GM12864 (cell line): Measurements from ENCODE around the gene TEAD1.

ENCODE experiments used
- DNase-seq: peaks from one replicate; pipeline ENCODE4 v3.0.0-alpha.2; 2011; ENCODE audit warnings: low read depth
- H3K4me3 ChIP-seq: 2 replicates; pipeline ENCODE4 v1.5.1; 2011; ENCODE audit warnings: mild to moderate bottlenecking, low read depth, low read length, control low read depth
- TF ChIP-seq, protein P1 (sequence below): IDR thresholded peaks from 2 replicates; pipeline ENCODE4 v1.5.1; 2011; ENCODE audit warnings: low read depth, mild to moderate bottlenecking, moderate library complexity, low read length, control low read depth, inconsistent platforms; ENCODE audit errors: missing control alignments

Gene TEAD1

GRCh38 chr11:12880327-12880726 lies 206.1 kb downstream of the TEAD1 start:
- H3K4me3 ChIP-seq, result no peak overlapping the region
- TF ChIP-seq, protein P1, sequence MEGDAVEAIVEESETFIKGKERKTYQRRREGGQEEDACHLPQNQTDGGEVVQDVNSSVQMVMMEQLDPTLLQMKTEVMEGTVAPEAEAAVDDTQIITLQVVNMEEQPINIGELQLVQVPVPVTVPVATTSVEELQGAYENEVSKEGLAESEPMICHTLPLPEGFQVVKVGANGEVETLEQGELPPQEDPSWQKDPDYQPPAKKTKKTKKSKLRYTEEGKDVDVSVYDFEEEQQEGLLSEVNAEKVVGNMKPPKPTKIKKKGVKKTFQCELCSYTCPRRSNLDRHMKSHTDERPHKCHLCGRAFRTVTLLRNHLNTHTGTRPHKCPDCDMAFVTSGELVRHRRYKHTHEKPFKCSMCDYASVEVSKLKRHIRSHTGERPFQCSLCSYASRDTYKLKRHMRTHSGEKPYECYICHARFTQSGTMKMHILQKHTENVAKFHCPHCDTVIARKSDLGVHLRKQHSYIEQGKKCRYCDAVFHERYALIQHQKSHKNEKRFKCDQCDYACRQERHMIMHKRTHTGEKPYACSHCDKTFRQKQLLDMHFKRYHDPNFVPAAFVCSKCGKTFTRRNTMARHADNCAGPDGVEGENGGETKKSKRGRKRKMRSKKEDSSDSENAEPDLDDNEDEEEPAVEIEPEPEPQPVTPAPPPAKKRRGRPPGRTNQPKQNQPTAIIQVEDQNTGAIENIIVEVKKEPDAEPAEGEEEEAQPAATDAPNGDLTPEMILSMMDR, result no peak
- no peak for DNase-seq

DNA sequence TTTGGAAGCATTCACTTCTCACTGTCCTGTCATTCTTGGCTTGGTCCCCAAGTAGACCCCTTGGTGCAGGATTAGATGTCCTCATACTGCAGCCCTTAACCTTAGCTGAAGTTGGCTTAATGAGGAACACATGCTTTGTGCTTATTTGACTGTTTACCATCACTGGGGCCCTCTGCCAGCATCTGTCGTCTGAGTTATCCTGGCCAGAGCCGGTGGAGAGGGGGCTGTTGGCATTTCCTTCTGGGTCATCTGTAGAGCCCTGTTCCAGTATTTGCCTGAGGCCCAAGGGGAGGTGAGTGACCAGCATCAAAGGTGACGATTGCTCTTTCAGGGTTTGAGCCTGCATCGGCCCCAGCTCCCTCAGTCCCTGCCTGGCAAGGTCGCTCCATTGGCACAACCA lies 208.4 kb downstream of the TEAD1 start:
- TF ChIP-seq, protein P1, result no peak
- no peak overlapping the region for H3K4me3 ChIP-seq
- no peak for DNase-seq

DNA sequence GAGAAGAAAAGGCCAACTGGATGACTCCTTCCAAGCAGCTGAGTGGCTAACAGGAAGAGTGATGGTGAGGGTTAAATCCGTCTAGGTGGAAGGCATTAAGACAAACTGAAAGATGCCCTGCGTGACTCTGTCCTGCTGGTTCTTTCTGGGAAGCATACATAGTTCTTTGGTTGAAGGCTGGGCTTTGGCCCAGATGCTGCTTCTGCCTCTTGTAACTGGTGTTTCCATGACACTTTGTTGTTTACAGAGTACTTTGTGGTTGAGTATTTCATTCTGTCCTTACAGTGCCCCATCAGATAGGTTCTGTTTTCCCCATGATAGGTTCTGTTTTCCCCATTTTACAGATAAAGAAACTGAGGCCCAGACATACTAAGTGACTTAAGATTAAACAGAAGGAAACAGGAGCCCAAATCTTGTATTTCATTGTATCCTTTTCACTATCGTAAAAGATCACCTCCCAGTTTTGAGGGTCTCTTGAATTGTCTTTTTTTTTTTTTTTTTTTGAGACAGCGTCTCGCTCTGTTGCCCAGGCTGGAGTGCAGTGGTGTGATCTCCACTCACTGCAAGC lies 210.6 kb downstream of the TEAD1 start:
- DNase-seq, result no peak
- TF ChIP-seq, protein P1, result no peak
- no peak overlapping the region for H3K4me3 ChIP-seq

GRCh38 chr11:12885717-12886239 lies 211.6 kb downstream of the TEAD1 start:
- DNase-seq, result no peak
- TF ChIP-seq, protein P1, result no peak
- H3K4me3 ChIP-seq, result no peak overlapping the region

GRCh38 chr11:12886508-12886907 lies 212.3 kb downstream of the TEAD1 start:
- no peak for DNase-seq
- H3K4me3 ChIP-seq, result no peak overlapping the region
- TF ChIP-seq, protein P1, result no peak

- H3K4me3 ChIP-seq, result no peak overlapping the region
- DNase-seq, result peak; percentile 39
Measured at GRCh38 chr11:12888525-12889158, 214.4 kb downstream of the TEAD1 start.

More at GRCh38 chr11:12888525-12889158, 214.4 kb downstream of the TEAD1 start:
- TF ChIP-seq, protein P1, result peak; percentile 78
